Stomach (tissue), 4 donors: Measurements from ENCODE around the gene CES3.
"Not testable (repeated sequence)": the region's sequence is repeated elsewhere in the genome, so short reads cannot be mapped to it uniquely, and the experiment has no call there.

ENCODE experiments used
- POLR2AphosphoS5 ChIP-seq, 3 donors: sonication (generic); formaldehyde crosslinking; IDR thresholded peaks; one replicate each; pipeline ENCODE4 v1.6.1; 2016; ENCODE audit warnings: antibody characterized with exemption in 3 of 3
- TF ChIP-seq, protein P1 (sequence below), 7 experiments: fragments of 450-650 bp in 4 of 7; fragments of 200-600 bp in 3 of 7; sonication (generic) in 3 of 7; IDR thresholded peaks; one replicate each; pipeline ENCODE4 v1.5.1; 2016 to 2019; ENCODE audit warnings: antibody characterized with exemption in 7 of 7, control low read depth in 2 of 7, mild to moderate bottlenecking in 1 of 7

DNA sequence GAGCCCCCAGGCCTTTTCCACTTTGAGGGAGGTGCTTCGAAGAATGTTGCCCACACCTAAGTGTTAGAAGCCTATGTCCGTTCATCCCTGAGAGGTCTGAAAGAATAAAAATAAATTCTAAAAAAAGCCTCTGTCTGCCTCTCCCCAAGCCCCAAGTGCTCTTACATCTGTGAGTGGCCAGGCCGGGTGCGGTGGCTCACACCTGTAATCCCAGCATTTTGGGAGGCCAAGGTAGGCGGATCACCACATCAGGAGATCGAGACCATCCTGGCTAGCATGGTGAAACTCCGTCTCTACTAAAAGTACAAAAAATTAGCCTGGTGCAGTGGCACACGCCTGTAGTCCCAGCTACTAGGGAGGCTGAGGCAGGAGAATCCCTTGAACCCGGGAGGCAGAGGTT lies 16.1 kb upstream of the CES3 start:
- TF ChIP-seq, protein P1, sequence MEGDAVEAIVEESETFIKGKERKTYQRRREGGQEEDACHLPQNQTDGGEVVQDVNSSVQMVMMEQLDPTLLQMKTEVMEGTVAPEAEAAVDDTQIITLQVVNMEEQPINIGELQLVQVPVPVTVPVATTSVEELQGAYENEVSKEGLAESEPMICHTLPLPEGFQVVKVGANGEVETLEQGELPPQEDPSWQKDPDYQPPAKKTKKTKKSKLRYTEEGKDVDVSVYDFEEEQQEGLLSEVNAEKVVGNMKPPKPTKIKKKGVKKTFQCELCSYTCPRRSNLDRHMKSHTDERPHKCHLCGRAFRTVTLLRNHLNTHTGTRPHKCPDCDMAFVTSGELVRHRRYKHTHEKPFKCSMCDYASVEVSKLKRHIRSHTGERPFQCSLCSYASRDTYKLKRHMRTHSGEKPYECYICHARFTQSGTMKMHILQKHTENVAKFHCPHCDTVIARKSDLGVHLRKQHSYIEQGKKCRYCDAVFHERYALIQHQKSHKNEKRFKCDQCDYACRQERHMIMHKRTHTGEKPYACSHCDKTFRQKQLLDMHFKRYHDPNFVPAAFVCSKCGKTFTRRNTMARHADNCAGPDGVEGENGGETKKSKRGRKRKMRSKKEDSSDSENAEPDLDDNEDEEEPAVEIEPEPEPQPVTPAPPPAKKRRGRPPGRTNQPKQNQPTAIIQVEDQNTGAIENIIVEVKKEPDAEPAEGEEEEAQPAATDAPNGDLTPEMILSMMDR (IDR thresholded peaks at IDR 0.05), result not testable (repeated sequence)
- TF ChIP-seq POLR2AphosphoS5 (IDR thresholded peaks at IDR 0.05), result not testable (repeated sequence)
